GM12891 (cell line): ENCODE results near the gene EYA3.

Source experiments
- POLR2A ChIP-seq: IDR thresholded peaks from 2 replicates; pipeline ENCODE4 v1.6.1; 2011; ENCODE audit warnings: low read depth, low read length, control low read depth
- POLR2AphosphoS5 ChIP-seq: IDR thresholded peaks from 2 replicates; pipeline ENCODE4 v1.6.1; 2011; ENCODE audit warnings: low read depth, low read length, control low read depth

DNA sequence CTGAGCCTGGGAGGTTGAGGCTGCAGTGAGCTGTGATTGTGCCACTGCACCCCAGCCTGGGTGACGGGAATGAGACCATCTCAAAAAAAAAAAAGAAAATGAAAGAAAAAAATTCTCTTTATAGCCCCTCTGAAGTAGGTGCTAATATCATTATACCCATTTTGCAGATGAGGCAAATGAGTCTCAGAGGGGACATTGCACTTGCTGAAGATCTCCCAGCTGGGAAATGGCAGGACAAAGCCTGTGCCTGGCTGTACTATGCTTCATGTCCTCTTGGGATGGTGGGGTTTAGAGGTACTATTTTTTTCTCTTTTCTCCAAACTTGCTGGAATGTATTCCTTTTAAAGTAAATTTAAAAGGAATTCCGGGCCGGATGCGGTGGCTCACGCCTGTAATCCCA lies 152.0 kb downstream of the EYA3 start:
- TF ChIP-seq POLR2A (no peak), POLR2AphosphoS5 (no peak)
